Measurements from ENCODE around the gene LIPC. TPM values are rescaled to one million over a fixed set of nuclear protein-coding genes. Genes with fewer than 3 reads are reported as not detected.

The LIPC gene
- polyA plus RNA-seq, 4 donors, result 2.0 to 16.8 (median 13.1) TPM

DNA sequence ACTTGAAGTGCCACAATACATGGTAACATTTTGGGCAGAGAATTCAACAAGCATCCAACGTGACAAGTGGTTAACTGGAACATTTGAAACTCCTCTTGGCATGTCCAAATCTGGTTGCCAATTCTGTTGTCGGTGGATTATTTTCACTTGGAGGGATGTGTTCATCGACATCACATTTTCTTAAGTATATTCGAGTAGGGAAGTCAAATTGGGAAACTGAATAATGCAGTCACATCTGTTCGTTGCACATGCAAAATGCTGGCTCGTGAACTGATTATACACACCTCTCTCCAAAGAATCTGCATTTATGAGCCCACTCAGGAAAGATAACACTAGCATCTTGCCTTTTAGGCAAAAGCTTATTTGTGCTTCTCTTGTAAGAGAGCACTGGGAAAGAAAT lies 139.7 kb downstream of the LIPC start:
- no peak for DNase-seq (ENCODE audit: low read depth in 4 of 4, low spot score in 3 of 4)

DNA sequence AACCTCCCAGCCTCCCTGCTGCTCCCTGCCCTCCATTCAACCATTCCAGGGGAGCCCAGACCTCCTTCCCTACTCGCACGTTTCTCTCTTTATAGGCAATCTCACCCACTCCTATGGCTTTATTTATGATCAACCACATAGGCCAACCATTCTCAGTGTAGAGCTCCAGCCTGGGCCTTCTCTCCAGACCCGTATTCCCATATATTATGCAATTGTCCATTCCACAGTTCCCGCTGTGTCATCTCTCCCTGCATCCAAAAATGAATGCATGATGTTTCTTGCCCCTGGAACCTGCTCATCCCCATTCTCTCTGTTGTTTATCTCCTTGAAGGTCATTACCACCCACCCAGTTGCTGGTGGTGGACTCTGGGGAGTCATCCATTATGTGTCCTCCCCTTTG lies 140.7 kb downstream of the LIPC start:
- DNase-seq (ENCODE audit: low read depth in 4 of 4, low spot score in 3 of 4), result no peak

DNA sequence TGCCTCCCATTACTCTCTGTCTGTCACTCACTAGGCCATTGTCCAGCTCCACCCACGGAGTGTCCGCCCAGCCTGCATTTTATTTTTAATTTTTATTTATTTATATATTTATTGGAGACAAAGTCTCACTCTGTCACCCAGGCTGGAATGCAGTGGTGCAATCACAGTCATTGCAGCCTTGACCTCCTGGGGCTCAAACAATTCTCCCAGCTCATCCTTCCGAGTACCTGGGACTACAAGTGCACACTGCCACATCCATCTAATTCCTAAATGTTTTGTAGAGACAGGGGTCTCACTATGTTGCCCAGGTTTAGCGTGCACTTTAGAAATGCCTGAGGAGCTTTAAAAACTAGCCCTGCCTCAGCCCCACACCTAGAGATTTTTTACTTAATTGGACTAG lies 141.5 kb downstream of the LIPC start:
- DNase-seq (ENCODE audit: low read depth in 4 of 4, low spot score in 3 of 4), result no peak

DNA sequence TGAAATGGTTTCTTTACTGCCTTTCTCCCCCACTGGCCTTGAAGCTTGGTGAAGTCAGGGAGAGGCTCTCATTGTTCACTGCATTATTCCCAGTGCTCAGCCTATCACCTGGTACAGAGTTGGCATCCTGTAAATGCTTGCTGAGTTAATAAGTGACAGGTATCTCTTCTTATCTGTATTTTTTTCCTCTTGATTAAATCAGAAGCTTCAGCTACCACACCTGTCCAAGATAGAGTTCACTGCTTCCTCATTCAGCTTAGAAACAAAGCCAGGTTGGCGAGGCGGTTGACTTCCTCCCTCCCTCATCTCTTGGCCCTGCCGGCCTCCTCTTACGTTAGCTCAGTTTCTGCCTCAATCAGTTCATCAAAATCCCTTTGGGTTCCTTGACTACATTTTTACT lies 142.8 kb downstream of the LIPC start:
- no peak for DNase-seq (ENCODE audit: low read depth in 4 of 4, low spot score in 3 of 4)

DNA sequence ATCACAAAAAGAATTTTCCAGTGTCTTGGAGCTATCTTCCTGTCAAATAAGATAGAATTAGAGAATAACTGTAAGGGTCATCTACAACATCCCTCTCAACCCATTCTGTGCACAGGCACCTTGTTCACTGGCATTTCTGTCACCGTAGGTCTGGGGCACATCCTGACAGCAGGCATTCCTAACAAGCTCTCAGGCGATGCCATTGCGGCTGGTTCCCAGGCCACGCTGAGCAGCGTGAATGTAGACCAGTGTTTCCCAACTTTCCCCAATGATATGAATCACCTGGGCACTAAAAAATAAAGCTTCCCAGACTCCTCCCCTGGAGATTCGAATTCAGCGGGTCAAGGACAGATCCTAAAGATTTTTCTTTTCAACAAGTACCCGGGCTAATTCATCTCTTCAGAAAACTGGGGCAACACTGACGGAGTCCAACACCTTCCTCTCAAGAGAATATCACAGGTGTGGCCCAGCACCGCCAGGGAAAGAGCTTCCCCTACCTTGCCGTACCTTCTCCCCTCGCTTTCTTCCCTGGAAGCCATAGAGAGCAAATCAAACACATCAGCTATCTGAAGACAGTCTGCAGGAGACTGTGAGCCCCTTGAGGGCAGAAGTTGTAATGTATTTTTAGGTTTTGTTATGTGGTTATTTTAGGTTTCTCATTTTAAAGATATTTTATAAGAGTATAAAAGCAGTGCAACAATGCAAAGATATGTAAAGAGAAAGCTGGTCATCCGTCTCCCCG lies 143.4 kb downstream of the LIPC start:
- DNase-seq (ENCODE audit: low read depth in 4 of 4, low spot score in 3 of 4), result no peak

DNA sequence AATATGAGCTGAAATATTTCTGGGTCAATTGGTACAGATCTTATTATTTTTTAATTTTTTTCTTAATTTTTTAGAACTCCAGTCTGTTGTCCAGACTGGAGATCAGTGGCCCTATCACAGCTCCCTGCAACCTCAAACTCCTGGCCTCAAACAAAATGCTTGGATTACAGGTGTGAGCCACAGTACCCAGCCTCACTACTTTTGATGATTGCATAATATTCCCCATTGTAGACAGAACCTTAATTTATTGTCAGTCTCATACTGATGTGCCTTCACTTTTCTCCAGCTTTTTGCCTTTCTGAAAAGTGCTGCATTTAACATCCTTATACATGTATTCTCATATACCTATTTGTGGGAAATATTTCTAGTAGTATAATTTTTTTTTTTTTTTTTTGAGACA lies 144.9 kb downstream of the LIPC start:
- no peak for DNase-seq (ENCODE audit: low read depth in 4 of 4, low spot score in 3 of 4)

DNA sequence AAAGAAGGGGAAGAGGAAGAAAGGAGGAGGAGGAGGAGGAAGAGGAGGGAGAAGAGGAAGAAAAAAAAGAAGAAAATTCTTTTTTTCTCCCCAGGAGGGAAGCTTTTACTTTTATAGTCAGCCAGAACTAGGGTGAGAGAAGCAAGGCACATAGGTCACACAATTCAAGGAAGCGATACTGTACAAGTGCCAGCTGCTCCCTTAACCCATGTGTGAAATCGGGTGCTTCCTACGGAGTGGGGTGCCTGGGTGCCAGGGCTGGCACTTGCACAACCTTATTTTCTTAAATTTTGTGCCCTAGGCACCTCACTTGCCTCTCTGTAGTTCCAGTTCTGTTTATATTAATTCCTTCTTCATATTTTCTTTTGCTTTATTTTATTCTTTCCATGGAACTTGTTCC lies 150.4 kb downstream of the LIPC start:
- no peak for DNase-seq (ENCODE audit: low read depth in 4 of 4, low spot score in 3 of 4)

DNA sequence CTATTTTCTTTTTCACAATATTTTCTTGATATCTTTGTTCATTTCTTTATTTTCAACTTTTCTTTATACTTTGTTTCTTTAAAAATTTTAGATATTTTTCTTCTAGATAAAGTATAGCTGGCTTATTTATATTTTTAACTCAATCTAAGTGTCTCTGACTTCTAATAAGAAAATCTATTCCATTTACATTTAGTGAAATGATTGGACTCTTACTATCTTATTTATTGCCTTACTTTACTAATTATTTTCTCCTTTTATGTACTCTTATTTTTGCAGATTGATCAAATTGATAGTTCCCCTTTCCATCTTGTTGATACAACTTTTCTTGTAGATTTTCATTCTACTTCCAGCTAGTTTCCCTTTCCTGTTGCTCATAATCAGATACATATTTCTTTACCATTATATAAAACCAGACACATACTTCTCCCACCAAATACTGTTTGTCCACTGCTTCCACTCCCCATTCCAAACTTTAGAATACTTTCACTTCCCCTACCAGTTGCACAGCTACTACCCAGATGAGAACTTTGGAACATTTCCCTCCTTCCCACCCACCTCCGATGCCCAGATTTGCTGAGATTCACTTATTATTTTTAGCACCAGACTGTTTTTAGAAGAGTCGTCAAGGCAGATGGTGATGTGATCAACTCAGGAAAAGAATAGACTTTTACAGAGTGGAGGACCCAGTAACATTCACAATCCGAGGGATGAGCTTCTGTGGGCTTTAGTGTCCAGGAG lies 151.5 kb downstream of the LIPC start:
- no peak for DNase-seq (ENCODE audit: low read depth in 4 of 4, low spot score in 3 of 4)

DNA sequence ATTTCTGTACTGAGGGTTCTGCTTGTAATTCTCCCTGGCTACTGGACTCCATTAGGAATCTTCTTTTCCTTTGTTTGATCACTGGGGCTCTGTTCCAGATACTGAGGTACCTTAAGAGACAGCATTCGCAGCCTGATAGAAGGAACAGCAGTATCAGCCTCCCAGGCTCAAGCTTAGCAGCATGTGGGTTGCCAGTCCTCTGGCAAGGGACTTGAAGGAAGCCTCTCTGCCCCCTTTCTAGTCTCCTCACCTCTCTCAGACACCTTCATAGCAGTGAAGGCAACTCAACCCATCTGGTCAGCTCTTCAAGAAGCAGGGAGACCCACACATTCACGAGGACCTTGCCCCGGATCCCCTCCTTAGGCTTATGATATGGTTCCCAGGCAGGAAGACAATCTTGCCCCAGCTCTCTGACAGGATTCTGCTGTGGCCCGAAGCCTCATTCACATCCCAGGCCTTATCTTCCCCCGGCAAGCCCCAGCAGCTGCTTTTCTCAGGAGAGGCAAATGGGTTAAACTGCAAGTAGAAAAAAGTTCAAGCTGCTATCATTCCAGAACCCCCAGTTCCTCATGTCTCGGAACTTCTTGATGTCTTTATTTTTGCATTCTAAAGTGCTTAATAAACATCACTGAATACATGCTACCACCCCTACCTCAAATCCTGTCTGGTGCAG lies 153.1 kb downstream of the LIPC start:
- no peak for DNase-seq (ENCODE audit: low read depth in 4 of 4, low spot score in 3 of 4)

DNA sequence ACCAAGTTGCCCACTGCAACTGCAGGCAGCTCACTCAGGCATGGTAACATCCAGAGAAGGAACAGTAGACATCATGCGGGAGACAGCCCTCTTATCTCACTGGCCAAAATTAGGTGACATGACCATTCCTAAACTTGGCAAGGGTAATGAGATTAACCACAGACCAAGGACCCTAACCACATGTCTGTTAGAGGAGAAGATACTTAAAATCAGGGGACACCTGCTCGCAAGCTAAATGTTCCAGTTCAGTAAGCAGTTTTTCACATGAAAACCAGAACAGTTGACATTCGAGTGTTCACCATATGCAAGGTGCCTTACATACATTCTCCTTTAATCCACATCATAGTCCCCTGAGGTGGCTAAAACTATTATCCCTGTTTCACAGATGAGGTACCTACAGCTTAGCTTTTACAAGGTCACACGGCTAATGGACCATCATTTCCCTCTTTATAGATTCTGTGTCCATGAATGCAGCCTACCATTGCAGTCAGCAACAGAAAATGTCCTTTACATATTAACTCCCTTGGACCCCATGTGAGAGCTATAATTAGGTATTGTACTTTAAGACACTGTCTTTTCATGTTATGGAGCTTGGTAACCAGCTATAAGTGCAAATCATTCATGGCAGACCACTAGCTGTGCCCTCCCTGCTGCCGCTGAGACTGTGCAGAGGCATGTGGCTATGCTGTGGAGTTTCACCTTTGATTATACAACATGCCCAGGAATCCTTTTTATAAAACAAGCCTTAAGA lies 154.1 kb downstream of the LIPC start:
- peak in 1 of 4 donors; percentile 11 for DNase-seq (ENCODE audit: low read depth in 4 of 4, low spot score in 3 of 4)

DNA sequence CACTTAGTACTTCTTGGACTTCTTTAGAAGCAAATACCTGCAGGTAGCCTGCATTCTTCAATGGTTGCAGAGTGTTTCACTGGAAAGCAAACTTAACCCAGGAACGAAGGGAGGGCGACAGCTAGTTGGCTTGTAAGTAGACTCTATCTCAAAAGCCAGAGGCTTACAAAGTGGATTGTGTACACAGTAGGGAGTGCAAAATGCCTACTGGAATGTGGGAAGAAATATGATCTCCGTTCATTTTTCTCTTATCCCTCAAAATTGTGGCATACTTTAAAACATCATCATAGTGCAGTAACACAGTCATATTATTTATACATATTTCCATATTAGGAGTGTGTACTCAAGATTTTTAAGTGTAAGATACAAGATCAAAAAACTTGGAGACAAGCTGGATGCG lies 155.7 kb downstream of the LIPC start:
- DNase-seq (ENCODE audit: low read depth in 4 of 4, low spot score in 3 of 4), result no peak

DNA sequence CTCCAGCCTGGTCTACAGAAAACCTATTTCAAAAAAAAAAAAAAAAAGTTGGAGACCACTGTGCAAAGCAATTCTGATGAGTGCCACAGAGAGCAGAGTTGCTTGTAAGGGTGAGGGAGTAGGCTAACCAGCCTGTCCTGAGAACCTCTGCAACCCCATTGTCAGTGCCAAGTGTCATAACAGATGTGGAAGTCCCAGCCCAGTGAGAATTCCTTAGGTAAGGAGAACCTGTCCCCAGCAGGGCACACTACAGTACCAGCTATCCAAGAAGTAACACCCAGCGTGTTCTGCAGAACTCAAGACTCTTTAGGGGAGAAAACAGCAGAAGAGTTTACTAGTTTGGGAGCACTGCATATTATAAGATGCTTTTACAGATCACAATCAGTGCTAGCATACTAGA lies 156.3 kb downstream of the LIPC start:
- no peak for DNase-seq (ENCODE audit: low read depth in 4 of 4, low spot score in 3 of 4)

DNA sequence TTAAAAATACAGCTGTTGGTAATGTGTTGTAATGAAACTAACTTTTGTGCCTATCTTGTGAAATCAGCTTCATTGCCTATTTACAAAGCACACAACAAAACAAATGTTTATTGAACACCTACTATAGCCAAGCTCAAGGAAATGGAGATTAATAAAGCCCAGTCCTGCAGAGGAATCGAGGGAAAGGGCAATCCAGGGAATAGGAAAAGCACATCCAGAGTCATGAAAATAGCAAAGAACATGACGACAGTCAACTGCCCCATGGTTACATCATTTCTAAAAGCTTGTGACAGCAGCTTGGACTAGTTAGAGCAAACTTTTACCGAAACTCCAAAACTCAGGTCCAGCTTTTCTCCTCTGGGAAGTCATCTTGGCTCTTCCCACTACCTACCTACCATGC lies 157.3 kb downstream of the LIPC start:
- DNase-seq (ENCODE audit: low read depth in 4 of 4, low spot score in 3 of 4), result no peak

DNA sequence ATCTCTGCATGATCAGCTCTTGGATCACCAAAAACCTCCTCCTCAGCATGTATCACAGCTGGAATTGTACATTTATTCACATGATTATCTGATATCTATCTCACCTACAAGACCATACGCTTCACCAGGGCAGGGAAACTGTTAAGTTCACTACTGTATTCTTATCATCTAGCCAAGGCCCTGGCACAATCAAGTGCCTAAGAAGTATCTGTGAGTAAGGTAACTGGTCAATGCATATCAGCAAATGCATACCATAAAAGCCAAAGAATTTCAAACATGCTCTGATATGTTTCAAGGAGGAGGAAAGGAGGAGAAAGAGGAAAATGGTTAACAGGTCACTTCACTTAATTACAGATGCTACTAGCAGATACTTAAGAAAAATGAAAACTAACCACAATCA lies 158.4 kb downstream of the LIPC start:
- DNase-seq (ENCODE audit: low read depth in 4 of 4, low spot score in 3 of 4), result no peak

DNA sequence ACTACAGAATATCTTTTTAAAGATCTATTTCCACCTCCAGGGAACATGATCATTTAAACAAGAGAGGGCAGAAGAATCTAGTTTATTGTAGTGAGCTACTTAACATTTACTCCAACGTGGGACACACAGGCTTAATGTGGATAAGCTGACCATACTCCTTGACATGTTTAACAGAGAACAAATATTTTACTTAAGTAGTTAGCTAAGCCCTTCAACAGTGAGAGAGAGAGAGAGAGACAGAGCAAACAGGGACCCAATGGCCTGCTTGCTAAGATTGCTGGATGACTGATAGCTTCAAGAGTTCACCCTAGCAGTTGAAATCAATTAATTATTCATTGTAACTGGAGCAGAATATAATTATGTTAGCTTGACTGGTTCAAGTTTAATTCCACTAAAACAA lies 159.1 kb downstream of the LIPC start:
- DNase-seq (ENCODE audit: low read depth in 4 of 4, low spot score in 3 of 4), result no peak

DNA sequence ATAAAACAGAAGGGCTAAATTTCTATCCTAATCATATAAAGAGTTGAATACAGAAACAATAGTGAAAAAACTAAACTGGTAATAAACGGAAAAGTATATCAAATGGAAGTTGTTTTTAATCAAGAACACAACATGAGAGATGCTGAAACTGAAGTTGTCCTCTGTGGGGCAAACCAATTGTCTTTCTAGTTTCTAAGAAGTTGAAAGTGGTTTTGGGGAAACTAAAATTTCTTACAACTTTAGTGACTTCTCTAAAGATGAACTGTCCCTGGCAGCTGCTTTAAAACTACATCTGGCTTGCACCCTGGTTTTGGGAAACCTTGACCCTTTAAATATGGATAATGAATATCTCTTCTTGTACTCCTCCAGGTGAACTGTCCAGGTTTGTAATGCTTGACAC lies 162.1 kb downstream of the LIPC start:
- no peak for DNase-seq (ENCODE audit: low read depth in 4 of 4, low spot score in 3 of 4)

DNA sequence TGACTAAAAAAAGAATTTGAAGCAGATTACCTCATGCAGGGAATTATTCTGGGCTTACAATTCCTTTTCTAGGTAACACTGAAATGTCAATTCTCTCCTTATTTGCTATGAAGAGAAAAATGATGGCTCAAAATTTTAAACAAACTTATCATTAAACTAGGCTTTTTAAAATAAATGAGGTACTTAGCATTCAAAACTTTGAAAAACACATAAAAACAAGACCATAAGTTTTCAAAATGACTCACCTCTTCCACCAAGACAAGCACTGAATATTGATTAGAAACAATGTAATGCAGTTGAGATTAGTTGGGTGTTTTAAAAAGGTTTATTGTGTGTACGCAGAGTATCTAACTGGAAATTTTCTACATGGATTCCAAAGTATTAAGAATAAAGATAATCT lies 163.1 kb downstream of the LIPC start:
- no peak for DNase-seq (ENCODE audit: low read depth in 4 of 4, low spot score in 3 of 4)

DNA sequence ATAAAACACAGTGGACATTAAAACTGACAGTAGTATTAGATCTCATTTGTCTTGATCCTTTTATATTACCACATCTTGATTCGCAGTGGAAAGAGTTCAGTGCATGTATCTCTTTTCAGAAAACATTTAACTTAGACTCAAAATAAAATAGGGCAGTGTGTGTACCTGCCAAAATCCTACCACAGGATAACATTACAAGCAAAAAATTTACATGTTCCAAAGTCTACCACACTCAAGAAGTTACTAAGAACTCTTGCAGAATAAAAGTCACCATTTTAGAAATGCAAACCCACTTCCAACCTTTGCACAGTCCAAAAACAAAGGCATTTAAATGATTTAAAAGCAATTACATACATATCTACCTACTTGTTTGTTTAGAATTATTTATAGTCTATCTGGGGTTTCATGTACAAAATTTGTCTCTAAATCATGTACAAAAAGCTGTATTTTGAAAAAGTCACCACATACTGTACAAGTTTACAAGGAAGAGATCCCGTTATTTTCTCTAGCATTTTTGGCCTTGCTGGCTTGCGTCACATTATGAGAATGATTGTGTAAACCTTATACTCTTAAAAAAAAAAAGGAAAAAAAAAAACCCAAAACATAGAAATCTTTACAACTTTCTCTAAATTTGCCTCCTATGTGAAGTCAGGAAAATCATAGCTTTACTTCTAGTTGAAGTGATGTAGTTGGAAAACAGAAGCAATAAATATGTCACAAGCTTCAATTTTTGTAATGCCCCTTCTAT lies 163.9 kb downstream of the LIPC start:
- no peak for DNase-seq (ENCODE audit: low read depth in 4 of 4, low spot score in 3 of 4)

DNA sequence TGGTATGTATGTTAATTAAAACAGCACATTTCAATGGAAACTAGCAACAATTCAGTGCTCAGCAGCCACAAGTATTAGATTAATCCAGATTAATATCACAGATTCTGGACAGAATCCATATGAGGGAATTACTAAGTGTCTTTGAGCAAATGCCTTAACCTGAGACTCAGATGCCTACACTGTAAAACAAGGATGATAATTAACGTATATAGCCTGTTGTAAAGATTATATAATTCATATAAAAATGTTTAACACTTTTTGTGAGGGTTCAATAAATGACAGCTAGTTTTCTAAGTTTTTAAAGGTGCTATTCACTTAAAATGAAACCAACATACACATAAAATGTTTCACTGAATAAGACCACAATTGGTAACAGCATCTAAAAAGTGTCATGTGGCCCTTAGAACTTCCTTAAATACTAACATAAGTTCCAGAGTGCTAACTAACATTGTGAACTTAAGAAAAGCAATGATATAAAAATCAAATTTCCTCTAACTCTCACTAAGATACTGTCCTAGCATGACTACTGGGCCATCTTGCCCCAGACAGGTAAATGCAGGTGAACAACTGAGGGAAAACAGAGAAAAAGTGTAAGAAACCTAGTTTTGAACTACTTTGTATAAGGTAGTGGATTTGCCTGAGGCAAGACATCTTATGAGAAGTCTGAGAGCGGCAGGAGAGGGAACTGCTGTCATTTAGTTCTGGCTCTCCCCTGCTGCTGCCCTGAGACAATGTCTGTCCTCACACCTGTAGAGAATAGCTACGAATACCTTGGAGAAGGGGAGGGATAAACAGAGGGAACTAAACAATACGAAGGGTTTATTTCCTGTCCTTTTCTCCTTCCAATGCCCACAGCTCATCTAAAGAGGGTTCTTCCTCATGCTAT lies 166.4 kb downstream of the LIPC start:
- DNase-seq (ENCODE audit: low read depth in 4 of 4, low spot score in 3 of 4), result no peak

DNA sequence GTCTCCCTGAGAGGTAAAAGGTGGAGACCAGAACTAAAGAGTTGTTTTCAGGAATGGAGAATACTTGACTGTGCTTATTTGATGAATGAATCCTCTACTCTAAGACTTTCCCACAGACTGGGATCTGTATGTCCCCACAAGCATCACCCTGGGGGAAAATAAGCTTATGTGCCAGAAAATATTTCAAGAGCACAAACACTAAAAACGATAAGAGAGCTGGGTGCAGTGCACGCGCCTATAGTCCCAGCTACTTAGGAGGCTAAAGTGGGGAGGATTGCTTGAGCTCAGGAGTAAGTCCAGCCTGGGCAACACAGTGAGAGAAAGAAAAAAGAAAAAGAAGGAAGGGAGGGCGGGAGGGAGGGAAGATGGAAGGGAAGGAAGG lies 167.0 kb downstream of the LIPC start:
- DNase-seq (ENCODE audit: low read depth in 4 of 4, low spot score in 3 of 4), result no peak
